Activated CD4-positive, alpha-beta T cell treated with anti-CD3 and anti-CD28 coated beads, Interleukin-2, amount 50 U/mL, for 1 hour (primary cell): ENCODE results near the gene MS4A7.

Experiments
- DNase-seq: peaks from one replicate; pipeline ENCODE4 v3.0.0-alpha.2; 2020

The MS4A7 gene

GRCh38 chr11:60371386-60371785 is 6.9 kb upstream of the MS4A7 start:
- no peak for DNase-seq

- DNase-seq: no peak
Observed at GRCh38 chr11:60371854-60372253, 6.5 kb upstream of the MS4A7 start.

GRCh38 chr11:60372767-60373166 is 5.6 kb upstream of the MS4A7 start:
- no peak for DNase-seq

- DNase-seq: no peak
Observed at GRCh38 chr11:60375316-60375715, 3.0 kb upstream of the MS4A7 start.

GRCh38 chr11:60376601-60377000 is 1.7 kb upstream of the MS4A7 start:
- no peak for DNase-seq

- no peak for DNase-seq
Observed at GRCh38 chr11:60377401-60378136, 763 bp upstream of the MS4A7 start.

GRCh38 chr11:60389279-60389910 is 11.1 kb downstream of the MS4A7 start:
- DNase-seq: no peak

- DNase-seq: no peak
Observed at GRCh38 chr11:60390419-60390818, 12.1 kb downstream of the MS4A7 start.

GRCh38 chr11:60392361-60392760 is 14.0 kb downstream of the MS4A7 start:
- DNase-seq: no peak

GRCh38 chr11:60393016-60393415 is 14.7 kb downstream of the MS4A7 start:
- no peak for DNase-seq

GRCh38 chr11:60394666-60395380 is 16.5 kb downstream of the MS4A7 start:
- DNase-seq: no peak

GRCh38 chr11:60396382-60396781 is 18.1 kb downstream of the MS4A7 start, which contains the start of gene MS4A14:
MS4A14 (plus strand) TSS chr11:60396459; CDS start chr11:60396579, 120 bp downstream.
- DNase-seq: no peak

GRCh38 chr11:60396799-60397198 is 18.5 kb downstream of the MS4A7 start:
- no peak for DNase-seq

- DNase-seq: no peak
Observed at GRCh38 chr11:60420015-60420414, 41.7 kb downstream of the MS4A7 start.

- no peak for DNase-seq
Observed at GRCh38 chr11:60422609-60423008, 44.3 kb downstream of the MS4A7 start.

- no peak for DNase-seq
Observed at GRCh38 chr11:60428517-60428916, 50.2 kb downstream of the MS4A7 start.

- no peak for DNase-seq
Observed at GRCh38 chr11:60429272-60429671, 50.9 kb downstream of the MS4A7 start, which contains the start of gene MS4A5. MS4A5 (plus strand) TSS chr11:60429572; CDS start chr11:60429675, 103 bp downstream.

GRCh38 chr11:60431251-60431650 is 52.9 kb downstream of the MS4A7 start:
- no peak for DNase-seq

GRCh38 chr11:60433401-60433800 is 55.1 kb downstream of the MS4A7 start:
- no peak for DNase-seq
